Stimulated activated CD8-positive, alpha-beta memory T cell treated with anti-CD3 and anti-CD28 coated beads, Interleukin-15, amount 100 ng/mL, for 48 hours (primary cell): ENCODE results near the gene HSPA2.
A peak's percentile ranks its signal among the peaks of the same experiment; 100 is the strongest.
"Not testable (repeated sequence)": the region's sequence is repeated elsewhere in the genome, so short reads cannot be mapped to it uniquely, and the experiment has no call there.

ENCODE experiments used
- DNase-seq, 2 donors: peaks; one replicate each; pipeline ENCODE4 v3.0.0-alpha.2; 2020; ENCODE audit warnings: low read depth in 2 of 2

Gene HSPA2

DNA sequence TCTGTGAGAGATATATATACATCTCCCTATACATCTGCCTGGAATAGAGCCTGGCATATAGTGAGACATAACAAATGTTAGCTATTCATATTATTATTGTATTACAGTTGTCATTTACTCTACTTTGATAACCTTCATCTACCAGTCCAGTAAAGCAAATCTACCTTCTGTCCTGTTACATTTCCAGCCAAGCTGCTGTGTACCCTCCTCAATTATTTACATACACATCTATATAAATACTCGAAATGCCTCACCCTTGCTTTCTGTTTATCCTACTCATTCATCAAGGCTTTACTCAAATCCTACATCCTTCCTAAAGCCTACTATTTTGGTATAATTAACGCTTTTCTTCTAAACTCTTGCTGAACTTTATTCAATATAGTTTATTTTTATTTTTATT is 27.3 kb upstream of the HSPA2 start:
- DNase-seq: no peak

DNA sequence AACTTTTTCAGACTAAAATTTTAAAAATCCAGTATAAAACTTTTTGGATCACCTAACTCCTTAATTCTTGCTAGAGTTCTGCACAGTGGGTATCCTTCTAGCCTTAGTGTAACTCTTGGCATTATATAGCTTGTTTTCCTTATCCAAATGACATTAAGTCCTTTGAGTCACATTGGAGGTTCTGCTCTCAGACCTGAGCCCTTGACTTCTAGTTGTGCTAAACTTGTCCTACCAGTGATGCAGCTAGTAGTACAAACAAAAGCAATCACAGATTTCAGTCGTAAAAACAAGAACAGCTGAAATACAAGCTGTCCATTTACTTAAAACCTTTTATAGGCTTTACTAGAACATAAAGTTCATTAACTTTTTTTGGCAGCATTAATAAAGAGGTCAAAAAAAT is 25.5 kb upstream of the HSPA2 start:
- no peak for DNase-seq

GRCh38 chr14:64516969-64517368 is 23.6 kb upstream of the HSPA2 start:
- no peak for DNase-seq

DNA sequence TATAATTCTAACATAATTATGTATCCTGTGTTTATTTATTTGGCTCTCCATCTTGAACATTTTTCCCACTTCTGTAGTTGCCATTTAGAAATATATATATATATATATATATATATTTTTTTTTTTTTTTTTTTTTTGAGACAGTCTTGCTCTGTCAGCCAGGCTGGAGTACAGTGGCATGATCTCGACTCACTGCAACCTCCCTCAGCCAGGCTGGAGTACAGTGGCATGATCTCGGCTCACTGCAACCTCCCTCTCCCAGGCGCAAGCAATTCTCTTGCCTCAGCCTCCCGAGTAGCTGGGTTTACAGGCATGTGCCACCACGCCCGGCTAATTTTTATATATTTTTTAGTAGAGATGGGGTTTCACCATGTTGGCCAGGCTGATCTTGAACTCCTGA is 22.9 kb upstream of the HSPA2 start:
- not testable (repeated sequence) for DNase-seq

DNA sequence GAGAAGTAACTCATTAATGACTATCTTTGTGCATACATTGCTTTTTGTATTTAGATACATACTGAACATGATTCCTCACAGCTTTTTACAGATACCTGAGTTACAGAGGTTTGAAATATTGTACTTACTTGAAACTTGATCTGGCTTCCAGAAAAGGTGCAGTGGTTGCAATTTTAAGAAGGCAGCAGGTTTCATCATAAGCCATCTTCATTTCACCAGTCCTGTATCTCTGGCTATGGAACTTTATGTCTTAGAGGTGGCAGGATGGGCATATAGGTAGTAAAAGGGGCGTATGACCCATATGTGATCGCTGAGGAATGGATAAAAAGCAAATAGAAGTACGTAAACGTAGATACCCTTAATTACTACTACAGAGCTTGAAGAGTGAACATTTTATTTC is 22.3 kb upstream of the HSPA2 start:
- no peak for DNase-seq

DNA sequence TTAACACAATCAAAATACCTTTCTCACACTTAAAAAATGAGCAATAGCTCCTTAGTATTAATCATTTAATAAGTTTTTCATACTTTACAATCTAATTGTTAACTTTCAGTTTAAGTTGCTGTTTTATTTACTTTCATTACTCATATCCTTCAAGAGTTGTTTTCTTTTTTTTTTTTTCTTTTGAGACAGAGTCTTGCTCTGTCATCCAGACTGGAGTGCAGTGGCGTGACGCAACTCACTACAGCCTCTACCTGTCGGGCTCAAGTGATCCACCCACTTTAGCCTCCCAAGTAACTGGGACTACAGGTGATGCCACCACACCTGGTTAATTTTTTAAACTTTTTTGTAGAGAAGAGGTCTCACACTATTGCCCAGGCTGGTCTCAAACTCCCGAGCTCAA is 19.8 kb upstream of the HSPA2 start:
- DNase-seq: no peak

GRCh38 chr14:64522591-64523355 is 17.8 kb upstream of the HSPA2 start:
- DNase-seq: no peak

- no peak for DNase-seq
Measured at GRCh38 chr14:64525354-64525753, 15.2 kb upstream of the HSPA2 start.

GRCh38 chr14:64531567-64531966 is 9.0 kb upstream of the HSPA2 start:
- DNase-seq: no peak

DNA sequence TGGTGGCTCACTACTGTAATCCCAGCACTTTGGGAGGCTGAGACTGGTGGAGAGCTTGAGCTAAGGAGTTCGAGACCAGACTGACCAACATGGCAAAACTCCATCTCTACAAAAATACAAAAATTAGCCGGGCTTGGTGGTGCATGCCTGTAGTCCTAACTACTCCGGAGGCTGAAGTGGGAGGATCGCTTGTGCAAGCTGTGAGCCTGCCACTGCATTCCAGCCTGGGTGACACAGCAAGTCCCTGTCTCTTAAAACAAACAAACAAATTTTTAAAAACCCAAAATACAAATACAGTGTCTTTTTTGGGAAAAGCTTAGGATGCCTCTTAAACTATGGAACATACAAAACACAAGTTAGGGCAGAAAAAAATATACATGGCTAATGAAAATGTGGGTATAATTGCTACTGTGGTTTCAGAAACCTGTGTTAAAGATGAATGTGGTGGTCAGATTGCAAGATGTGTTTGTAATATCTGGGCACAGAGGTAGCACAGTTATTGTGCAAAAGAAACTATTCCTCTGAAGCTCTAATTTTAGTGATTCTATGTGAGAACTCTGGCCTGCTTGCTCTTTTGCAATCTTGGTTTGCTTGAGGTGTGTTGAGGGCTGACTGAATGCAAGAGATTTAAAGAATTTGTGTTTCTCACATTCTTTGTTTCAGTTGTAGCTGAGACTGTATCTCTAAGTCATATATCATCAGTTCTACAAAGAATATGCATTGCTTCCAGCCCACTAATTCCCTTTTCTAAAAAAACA is 3.9 kb upstream of the HSPA2 start:
- no peak for DNase-seq

DNA sequence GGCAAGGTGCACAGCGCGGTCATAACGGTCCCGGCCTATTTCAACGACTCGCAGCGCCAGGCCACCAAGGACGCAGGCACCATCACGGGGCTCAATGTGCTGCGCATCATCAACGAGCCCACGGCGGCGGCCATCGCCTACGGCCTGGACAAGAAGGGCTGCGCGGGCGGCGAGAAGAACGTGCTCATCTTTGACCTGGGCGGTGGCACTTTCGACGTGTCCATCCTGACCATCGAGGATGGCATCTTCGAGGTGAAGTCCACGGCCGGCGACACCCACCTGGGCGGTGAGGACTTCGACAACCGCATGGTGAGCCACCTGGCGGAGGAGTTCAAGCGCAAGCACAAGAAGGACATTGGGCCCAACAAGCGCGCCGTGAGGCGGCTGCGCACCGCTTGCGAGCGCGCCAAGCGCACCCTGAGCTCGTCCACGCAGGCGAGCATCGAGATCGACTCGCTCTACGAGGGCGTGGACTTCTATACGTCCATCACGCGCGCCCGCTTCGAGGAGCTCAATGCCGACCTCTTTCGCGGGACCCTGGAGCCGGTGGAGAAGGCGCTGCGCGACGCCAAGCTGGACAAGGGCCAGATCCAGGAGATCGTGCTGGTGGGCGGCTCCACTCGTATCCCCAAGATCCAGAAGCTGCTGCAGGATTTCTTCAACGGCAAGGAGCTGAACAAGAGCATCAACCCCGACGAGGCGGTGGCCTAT is 875 bp downstream of the HSPA2 start:
- no peak for DNase-seq

GRCh38 chr14:64541972-64542835 is 1.7 kb downstream of the HSPA2 start:
- DNase-seq: no peak

- DNase-seq: no peak
Measured at GRCh38 chr14:64542836-64543201, 2.3 kb downstream of the HSPA2 start.

DNA sequence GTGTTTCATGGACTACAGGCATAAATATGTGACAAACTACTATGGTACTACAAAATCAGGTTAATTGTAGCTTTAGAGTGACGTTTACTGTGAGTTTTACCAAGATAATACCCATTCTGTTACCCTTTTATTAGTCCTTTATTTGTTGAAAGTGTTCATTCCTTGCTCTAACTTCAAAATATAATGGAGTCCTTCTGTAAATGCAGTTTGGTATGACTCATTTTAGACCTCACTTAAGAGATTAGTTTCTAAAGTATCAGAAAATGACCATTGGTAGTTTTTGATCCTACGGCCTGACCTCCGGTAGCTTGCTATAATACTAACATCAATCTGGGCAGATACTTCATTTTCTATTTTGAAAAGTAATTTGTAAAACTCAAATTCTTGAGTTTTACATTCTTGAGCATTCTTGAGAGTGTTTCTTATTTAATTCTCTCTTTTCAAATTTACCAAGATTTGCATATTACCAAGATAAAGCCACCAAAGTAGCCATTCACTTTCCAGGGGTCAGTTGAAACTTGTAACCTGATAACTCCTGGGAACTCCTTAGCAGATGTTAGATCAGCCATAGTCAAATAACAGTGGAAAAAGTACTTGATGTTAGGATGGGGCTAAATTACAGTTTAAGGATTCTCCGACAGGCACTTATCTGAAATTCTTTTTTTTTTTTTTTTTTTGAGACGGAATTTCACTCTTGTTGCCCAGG is 4.2 kb downstream of the HSPA2 start:
- no peak for DNase-seq

DNA sequence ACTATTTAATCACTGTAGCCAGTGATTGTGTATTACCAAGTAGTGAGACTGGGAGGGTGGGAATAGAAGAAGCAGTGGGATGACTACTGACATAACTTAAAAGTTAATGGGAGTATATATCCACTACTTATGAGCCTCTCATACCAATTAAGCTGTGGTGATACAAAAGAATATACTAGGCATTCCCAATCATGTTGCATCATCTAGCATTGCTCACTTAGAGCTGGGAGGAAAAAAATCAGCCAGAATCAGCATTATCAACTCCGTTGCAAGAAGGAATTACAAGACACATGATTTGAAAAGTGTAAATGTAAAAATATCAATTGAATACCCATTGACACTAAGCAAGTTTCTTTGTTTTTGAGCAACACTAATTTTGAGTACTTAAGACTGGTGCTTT is 8.5 kb downstream of the HSPA2 start:
- DNase-seq: no peak

DNA sequence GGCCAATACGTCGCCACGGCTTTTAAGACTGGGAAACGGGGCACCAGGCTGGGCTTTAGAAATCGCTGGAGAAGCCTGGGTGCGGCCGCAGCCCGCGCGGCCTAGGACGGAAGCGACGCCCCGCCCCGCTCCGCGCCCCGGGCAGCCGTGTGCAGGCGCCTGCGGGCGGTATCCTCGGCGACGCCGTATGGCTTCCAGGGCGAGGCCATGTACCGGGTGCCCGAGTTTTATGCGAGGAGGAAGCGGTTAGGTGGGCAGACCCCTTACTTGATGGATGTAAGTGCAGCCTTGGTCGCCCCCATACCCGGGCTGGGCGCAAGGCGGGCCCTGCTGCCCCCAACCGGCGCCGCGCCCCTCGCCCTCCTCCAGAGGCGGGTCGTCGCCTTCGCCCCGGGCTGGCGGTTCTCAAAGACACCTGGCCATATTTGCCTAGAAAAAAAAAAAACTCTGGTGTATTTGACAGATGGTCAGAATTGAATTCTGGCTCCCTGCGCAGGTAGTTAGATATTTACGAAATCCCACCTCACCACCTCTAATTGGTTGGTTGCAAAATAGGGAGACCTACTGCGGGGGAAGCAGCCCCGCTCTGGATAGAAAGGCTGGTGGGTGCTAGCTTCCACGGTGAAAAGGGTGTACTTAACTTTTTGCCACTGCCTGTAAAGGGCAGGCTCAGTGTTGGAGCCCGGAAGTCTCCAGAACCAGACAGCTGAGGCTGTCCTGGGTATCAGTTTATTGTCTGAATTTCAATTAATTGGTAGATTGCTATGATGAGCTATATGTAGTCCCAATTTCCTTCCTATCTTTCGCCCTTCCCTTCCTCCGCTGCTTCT is 9.5 kb downstream of the HSPA2 start, which contains the start of gene PPP1R36:
PPP1R36 (plus strand) TSS at position 171 of the 830 bp plus-strand sequence; CDS start at position 208, 37 bp downstream.
- peak; percentile 29 to 44 for DNase-seq

GRCh38 chr14:64550621-64551333 is 10.2 kb downstream of the HSPA2 start:
- DNase-seq: no peak

- no peak for DNase-seq
Measured at GRCh38 chr14:64554556-64554955, 14.0 kb downstream of the HSPA2 start.

- DNase-seq: no peak
Measured at GRCh38 chr14:64556526-64556925, 16.0 kb downstream of the HSPA2 start.
